HG02623 (cell line): ENCODE data around the gene ANKRD13A.
"Not testable (repeated sequence)": the region's sequence is repeated elsewhere in the genome, so short reads cannot be mapped to it uniquely, and the experiment has no call there.

Experiments used
- ATAC-seq: cut with Tn5 transposase; IDR thresholded peaks from one replicate; pipeline ENCODE4 v1.9.1; 2021; ENCODE audit warnings: moderate library complexity; ENCODE audit not compliant: unreplicated experiment

The ANKRD13A gene

DNA sequence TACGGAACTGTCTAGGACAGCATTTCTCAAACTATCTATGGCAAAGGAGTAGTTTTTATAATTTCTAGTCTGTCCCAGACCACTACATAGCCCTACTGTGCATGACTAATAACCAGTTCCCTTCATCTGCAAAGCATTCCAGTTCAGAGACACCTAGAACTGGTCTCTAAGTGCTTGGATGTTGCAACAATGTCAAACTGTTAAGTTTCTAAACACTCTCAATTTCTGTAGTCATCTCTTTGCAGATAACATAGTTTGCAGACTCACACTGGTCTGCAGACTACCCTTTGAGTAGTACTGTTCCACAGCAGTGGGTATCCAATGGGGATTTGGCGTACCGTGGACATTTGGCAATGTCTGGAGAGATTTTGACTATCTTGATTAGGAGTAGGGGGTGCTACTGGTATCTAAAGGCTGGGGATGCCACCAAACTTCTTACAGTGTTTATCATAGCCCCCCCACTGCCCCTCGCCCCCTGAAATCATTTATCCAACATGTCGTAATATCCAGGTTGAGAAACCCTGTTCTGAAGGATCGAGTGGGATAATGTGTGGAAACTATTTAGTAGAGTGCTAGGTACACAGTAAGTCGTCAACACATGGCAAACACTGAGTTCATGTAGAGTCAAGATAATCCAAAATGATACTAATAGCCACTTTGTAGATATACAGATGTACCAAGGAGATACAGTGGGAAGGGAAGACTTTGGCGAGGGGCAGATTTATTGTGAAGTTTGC lies 47.4 kb downstream of the ANKRD13A start:
- ATAC-seq, result no peak

DNA sequence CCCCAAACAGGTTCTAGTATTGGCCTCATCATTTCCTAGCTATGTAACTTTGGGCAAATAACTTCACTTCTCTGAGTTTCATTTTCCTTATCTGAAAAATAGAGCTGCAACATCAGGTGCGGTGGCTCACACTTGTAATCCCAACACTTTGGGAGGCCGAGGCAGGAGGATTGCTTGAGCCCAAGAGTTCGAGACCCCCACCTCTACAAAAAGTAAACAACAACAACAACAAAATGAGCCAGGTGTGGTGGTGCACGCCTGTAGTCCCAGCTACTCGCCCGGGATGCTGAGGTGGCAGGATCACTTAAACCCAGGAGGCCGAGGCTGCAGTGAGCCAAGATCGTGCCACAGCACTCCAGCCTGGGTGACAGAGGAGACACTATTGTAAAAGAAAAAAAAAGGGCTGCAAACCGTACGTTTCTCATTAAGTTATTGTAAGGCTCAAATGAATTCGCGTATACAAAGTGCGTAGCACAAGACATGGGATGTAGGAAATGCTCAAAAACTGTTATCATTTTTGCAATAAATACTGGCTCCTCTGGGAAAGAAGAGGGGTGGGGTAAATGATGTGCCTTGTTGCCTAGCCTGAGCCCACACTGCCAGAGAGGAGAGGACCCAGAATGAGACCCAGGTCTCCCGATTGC lies 48.2 kb downstream of the ANKRD13A start:
- no peak for ATAC-seq

DNA sequence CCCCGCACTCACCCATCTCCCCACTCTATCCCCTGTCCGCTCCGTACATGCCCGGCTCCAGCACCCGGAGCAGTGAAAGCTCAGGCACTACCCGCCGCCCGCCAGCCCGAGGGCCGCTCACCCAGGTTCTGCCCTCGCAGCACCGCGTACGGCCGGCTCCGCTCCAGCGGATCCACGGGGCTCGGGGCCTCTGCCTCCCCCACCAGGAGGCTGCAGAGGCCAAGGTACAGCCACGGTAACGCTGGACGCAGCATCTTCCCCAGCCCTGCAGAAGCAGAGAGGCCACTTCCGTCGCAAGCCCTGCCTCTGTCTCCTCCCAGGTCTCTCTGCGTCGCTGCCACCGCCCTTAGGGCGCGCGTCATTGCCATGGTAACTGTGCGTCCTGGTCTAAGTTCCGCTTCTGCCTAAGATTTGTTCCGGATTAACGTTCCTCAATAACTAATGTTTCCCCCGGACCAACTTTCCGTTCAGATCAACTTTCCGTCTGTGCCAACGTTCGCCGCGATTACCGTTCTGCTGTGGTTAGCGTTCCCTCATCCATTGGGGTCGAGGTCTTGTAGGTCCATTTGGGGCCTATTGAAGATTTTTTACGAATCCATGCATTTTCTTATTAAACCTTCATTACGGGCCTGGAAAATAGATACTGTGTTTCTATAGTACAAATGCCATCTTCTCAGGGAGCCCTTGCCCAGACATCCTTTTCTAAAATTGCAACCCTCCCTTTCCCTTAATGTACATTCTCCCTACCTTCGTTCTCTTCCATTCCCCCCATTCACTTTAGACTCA lies 49.2 kb downstream of the ANKRD13A start, which contains the start of gene C12orf76:
TSS of gene C12orf76 (minus strand) at position 281 of the 786 bp plus-strand sequence. CDS start at position 254, 27 bp downstream.
- peak; percentile 96 for ATAC-seq

DNA sequence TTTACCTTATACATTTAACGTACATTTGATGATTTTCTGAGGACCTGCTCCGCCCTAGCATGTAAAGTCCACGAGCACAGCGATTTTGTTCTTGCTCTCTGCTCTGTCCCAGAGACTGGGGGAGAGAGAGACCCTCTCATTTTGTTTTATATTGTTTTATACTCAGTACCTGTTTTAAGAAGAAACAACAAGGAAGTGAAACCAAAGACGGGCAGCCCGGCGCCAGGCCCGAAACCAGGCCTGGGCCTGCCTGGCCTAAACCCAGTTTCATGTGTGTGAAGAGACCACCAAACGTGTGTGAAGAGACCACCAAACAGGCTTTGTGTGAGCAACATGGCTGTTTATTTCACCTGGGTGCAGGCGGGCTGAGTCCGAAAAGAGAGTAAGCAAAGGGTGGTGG lies 49.8 kb downstream of the ANKRD13A start:
- not testable (repeated sequence) for ATAC-seq

DNA sequence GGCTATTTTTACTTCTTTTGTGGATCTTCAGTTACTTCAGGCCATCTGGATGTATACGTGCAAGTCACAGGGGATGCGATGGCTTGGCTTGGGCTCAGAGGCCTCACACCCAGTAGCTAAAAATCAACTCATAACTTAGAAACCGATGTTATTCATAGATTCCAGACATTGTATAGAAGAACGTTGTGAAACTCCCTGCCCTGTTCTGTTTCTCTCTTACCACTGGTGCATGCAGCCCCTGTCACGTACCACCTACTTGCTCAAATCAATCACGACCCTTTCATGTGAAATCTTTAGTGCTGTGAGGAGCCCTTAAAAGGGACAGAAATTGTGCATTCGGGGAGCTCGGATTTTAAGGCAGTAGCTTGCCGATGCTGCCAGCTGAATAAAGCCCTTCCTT lies 50.4 kb downstream of the ANKRD13A start:
- not testable (repeated sequence) for ATAC-seq

DNA sequence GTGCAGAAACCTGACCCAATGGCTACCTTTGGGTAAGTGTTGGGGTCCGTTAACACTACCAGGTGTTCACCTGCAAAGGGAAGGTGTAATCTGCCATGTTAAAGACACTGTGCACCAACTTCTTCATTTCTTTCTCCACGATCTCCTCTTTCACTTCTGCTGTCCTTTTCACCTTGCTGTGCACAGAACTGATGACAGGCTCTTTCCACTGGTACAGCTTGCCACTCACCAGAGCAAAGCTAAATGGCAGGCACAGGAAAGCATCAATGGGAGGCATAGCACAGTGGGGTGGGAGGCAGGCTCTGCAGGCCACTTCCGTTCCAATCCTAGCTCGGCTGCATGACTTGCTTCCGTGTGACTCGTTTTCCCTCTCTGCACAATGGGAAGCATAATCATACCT lies 51.7 kb downstream of the ANKRD13A start:
- no peak for ATAC-seq

DNA sequence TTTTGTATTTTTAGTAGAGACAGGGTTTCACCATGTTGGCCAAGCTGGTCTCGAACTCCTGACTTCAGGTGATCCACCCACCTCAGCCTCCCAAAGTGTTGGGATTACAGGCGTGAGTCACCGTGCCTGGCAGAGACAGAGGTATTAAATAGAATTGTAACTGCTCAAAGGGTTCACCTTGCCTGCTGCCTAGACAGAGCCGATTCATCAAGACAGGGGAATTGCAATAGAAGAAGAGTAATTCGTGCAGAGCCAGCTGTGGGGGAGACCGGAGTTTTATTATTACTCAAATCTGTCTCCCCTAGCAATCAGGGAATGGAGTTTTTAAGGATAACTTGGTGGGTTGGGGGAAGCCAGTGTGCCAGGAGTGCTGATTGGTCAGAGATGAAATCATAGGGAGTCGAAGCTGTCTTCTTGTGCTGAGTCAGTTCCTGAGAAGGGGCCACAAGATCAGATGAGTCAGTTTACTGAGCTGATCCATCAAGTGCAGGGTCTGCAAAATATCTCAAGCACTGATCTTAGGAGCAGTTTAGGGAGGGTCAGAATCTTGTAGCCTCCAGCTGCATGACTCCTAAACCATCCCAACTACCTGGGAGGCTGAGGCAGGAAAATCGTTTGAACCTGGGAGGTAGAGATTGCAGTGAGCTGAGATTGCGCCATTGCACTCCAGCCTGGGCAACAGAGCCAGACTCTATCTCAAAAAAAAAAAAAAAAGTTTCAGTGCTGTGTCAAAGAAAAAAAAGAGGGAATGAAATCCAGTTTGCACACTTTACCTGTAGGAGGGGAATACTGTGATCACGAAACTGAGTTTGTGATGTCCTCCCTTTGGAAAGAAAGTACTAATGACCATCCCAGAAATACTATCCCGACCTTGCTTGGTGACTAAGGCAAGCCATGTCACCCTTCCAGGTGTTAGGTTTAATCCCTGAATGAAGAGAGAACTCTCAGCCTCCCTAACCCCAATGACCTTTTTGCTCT lies 56.4 kb downstream of the ANKRD13A start:
- not testable (repeated sequence) for ATAC-seq

DNA sequence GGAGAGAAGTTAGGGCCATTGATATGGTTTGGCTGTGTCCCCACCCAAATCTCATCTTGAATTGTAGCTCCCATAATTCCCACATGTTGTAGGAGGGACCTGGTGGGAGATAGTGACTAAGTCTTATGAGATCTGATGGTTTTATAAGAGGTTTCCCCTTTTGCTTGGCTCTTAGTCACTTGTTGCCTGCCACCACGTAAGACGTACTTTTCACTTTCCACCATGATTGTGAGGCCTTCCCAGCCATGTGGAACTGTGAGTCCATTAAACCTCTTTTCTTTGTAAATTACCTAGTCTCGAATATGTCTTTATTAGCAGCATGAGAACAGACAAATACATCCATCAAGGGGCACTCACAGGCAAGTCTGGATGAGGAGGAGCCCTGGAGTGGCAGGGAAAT lies 57.4 kb downstream of the ANKRD13A start:
- ATAC-seq, result not testable (repeated sequence)

DNA sequence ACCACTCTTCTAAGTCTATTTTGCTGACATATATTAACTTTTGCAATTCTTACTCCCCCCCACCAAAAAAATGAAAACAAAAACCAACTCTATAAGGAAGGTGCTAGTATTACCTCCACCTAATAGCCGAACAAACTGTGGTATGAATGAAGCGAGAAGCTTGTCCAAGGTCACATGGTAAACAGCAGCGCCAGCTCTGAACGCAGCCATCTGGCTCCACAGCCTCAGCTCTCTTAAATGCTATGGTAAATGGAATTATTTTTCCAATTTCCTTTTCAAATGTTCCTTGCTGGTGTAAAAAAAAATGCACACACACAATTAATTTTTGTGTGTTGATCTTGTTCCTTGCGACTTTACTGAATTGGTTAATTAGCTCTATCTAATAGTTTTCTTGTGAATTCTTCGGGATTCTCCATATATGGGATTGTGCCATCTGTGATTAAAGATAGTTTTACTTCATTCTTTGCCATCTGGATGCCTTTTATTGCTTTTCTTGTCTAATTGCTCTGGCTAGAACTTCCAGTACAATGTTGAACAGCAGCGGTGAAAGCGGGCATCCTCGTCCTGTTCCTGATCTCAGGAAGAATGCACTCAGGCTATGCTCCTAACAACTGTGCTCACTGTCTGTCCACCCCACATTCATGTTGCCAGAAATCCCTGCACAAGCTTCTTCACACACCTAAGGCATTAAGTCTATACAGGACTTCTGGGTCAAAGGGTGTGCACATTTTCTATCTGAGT lies 59.8 kb downstream of the ANKRD13A start:
- no peak for ATAC-seq

DNA sequence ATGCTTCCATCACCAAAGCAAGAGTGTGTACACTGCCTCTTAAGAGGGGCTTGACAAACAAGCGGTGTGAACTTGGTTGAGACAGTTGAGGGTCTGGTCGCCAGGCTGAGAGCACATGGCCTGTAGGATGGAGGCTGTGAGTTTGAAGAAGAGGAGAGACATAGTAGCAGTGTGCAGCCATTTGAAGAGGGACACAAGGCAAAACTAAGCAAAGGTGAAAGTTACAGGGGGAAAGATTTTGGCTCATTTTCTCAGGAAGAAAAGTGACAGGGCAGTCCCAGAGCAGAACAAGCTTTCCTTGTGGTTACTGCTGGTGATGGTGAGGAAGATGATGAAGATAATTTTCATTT lies 60.4 kb downstream of the ANKRD13A start:
- ATAC-seq, result no peak

DNA sequence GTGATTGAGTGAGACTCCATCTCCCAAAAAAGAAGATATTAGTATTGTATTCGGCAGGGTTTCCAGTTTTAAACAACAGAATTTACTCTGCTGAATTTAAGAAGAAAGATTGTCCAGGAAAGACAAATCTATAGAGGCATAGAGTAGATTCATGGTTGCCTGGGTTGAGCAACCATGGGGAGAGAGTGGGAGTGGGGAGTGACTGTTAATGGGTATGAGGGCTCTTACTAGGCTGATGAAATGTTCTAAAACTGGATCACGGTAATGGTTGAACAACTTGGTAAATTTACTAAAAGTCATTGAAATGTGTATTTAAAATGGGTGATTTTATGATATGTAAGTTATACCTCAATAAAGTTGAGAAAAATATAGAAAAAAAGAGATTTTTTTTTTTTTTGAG lies 63.0 kb downstream of the ANKRD13A start:
- no peak for ATAC-seq

DNA sequence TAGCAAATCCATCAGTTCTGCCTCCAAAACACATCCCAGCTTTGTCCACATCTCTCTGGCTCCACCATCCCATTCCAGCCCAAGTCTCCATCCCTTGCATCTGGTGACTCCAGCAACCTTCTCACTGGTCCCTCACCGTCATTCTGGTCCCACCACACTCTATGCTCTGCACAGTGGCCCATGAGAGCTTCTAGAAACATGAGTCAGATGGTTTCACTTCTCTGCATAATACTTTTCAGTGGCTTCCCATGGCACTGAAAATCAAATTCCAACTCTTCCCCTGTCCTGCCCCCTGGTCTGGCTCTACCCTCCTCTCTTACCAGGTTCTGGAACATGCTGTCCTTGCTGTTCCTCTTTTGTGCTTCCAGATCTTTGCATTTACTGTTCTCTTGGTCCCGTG lies 66.3 kb downstream of the ANKRD13A start:
- no peak for ATAC-seq

DNA sequence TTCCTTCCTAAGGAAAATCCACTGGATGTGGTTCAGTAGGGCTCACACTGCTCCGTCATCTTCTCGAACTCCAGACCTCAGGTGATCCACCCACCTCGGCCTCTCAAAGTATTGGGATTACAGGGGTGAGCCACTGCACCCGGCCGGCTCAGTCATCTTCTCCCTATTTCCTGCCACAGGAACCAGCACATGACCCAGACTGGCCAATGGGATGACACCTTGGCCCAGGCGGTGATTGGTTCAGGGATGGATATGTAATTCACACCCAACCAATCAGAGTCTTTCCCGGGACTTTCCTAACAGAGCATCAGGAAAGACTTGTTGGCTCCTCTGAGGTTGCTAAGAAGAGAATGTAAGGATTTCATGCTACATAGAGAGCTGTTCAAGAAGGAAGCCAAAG lies 68.3 kb downstream of the ANKRD13A start:
- no peak for ATAC-seq

DNA sequence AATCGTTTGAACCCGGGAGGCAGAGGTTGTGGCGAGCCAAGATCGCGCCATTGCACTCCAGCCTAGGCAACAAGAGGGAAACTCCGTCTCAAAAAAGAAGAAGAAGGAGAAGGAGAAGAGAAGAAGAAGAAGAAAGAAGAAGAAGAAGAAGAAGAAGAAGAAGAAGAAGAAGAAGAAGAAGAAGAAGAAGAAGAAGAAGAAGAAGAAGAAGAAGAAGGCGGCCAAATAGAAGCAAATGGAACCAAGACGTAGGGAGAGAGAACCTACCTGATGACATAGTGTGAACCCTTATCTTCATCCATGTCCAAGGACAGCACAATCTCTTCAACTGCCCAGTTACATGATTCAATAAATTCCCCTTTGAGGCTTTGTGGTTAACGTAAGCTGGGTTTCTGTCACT lies 68.9 kb downstream of the ANKRD13A start:
- not testable (repeated sequence) for ATAC-seq

DNA sequence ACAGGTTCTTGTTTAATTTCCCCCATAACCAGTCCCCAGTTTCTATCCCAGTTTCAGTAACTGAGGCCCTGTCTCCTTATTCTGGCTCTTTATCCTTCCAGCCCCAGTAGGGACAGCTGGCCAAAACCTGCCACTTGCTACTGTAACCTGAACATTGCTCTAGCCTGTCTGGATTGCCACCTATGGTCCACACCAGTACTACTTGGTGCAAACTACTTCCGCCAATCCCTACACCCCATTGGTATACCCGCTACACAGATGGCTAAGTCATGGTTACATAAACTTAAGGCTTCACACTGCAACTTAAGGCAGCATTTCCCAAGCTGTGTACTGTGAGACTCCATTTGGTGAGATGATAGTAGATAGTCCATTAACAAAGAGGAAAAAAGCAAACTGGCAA lies 69.4 kb downstream of the ANKRD13A start:
- no peak for ATAC-seq

DNA sequence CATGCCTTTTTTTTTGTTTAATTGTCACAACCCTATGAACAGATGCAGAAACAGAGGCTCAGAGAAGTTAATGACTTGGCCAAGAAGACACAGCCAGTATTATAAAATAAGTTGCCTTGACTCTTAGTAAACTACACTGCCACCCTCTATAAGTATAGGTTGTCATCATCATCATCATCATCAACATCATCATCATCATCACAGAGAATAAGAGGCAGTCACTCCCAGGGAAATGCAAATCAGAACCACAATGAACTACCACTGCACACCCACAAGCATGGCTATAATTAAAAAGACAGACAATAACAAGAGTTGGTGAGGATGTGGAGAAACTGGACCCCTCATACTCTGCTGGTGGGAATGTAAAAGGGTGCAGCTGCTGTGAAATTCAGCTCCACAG lies 72.3 kb downstream of the ANKRD13A start:
- no peak for ATAC-seq

DNA sequence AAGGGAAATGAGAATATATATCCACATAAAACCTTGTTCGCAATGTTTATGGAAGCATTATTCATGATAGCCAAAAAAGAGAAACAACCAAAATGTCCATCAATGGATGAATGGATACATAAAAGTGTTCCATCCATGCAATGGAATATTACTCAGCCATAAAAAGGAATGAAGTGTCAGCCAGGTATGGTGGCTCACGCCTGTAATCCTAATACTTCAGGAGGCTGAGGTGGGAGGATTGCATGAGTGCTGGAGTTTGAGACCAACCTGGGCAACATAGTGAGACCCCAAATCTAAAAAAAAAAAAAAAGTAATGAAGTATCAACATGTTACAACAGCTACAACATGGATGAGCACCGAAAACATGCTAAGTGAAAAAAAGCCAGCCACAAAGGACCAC lies 72.7 kb downstream of the ANKRD13A start:
- ATAC-seq, result no peak

DNA sequence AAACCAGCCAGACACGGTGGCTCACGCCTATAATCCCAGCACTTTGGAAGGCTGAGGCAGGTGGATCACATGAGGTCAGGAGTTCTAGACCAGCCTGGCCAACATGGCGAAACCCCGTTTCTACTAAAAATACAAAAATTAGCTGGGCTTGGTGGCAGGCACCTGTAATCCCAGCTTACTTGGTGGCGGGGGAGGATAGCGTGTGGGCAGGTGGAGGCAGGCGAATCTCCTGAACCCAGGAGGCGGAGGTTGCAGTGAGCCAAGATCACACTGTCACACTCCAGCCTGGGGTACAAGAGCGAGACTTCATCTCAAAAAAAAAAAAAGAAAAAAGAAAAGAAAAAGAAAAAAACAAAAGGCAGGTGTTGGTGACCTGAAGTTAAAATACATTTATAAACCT lies 73.4 kb downstream of the ANKRD13A start:
- ATAC-seq, result not testable (repeated sequence)

DNA sequence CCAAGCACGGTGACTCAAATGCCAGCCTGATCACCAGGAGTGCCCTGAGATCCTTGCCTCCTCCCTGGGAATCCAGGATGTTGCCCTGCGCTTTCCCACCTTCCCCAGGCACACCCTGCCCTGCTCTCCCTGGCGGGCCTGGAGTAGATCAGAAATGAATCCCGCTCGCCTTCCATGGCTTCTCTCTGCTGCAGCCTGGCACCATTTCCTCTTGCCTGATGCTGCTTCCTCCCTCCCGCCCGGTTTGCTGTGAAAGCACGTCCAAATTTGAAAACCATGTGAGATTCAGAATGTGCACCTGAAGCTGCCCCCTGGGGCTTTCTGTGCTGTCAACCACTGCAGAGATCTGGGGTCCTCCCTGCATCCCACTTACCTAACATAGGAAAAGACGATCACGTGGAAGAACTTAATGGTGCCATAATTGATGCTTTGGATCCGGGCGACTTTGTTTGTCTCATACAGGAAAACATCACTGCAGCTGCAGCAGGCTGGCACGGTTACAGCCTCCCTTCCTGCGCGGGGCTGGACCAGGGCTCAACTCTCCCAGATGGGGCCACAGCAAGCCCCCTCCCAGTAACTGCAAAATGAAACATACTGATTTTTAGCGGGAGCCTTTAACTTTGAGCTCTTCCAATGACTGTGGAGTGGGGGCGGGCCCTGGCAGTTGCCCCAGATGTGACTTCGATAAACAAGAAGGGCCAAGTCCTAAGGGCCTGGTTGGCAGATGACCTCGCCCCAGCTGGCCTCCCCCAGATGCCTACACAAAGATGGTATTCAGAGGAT lies 74.0 kb downstream of the ANKRD13A start:
- no peak for ATAC-seq
